Thymus (tissue), 11 donors: ENCODE measurements around the gene GTF2IRD1. TPM values are rescaled to one million over a fixed set of nuclear protein-coding genes. Genes with fewer than 3 reads are reported as not detected.
"Not testable (repeated sequence)": the region's sequence is repeated elsewhere in the genome, so short reads cannot be mapped to it uniquely, and the experiment has no call there.

Experiments
- DNase-seq, 9 donors: peaks; one replicate each; pipeline ENCODE4 v3.0.0-alpha.2; 2013; ENCODE audit warnings: low spot score in 9 of 9, low read depth in 6 of 9, missing footprints in 1 of 9
- H3K27ac ChIP-seq, 2 donors: one replicate each; pipeline ENCODE4 v1.5.1; 2013; ENCODE audit warnings: control low read depth in 1 of 2, low read depth in 1 of 2, low read length in 1 of 2, mild to moderate bottlenecking in 1 of 2, moderate library complexity in 1 of 2
- H3K27me3 ChIP-seq, 2 donors: one replicate each; pipeline ENCODE4 v1.5.1; 2013; ENCODE audit warnings: low read length in 1 of 2; ENCODE audit not compliant: control insufficient read depth in 2 of 2, insufficient read depth in 1 of 2
- H3K36me3 ChIP-seq, 2 donors: one replicate each; pipeline ENCODE4 v1.5.1; 2013; ENCODE audit warnings: low read length in 1 of 2, mild to moderate bottlenecking in 1 of 2, moderate library complexity in 1 of 2; ENCODE audit not compliant: control insufficient read depth in 2 of 2, insufficient read depth in 2 of 2
- H3K4me1 ChIP-seq, 2 donors: one replicate each; pipeline ENCODE4 v1.5.1; 2013; ENCODE audit warnings: low read length in 2 of 2; ENCODE audit not compliant: control insufficient read depth in 2 of 2, insufficient read depth in 2 of 2
- H3K4me3 ChIP-seq, 2 donors: one replicate each; pipeline ENCODE4 v1.5.1; 2013; ENCODE audit warnings: low read length in 2 of 2, control low read depth in 1 of 2, mild to moderate bottlenecking in 1 of 2
- H3K9me3 ChIP-seq, 2 donors: one replicate each; pipeline ENCODE4 v1.5.1; 2013; ENCODE audit warnings: low read length in 1 of 2, mild to moderate bottlenecking in 1 of 2; ENCODE audit not compliant: control insufficient read depth in 2 of 2, insufficient read depth in 1 of 2
- WGBS: extraction: QIAGEN DNeasy Blood & Tissue Kit; methylation state at CpG from one replicate; pipeline ENCODE4 v1.1.7; 2013; 5-methylcytosine and 5-hydroxymethylcytosine counted together
- polyA plus RNA-seq: library from polyadenylated mRNA; stranded (reverse); fragments of 200-250 nt; gene quantifications from one replicate; pipeline ENCODE4 v1.2.3, GENCODE V29; 2013
- total RNA-seq: library from RNA; stranded (reverse); fragments of 120-200 nt; gene quantifications from one replicate; pipeline ENCODE4 v1.2.4, GENCODE V29; 2013
- donor health status: healthy.

Gene GTF2IRD1
- total and polyA plus RNA-seq, 2 donors, result 4.7 to 14.6 TPM

GRCh38 chr7:74493295-74493694 is 39.6 kb downstream of the GTF2IRD1 start:
- no peaks in the 10 kb centered on the region for H3K4me1 ChIP-seq
- no peaks in the 10 kb centered on the region for H3K9me3 ChIP-seq
- no peak for DNase-seq
- no peak overlapping the region for H3K4me3 ChIP-seq
- H3K27ac ChIP-seq, result no peak overlapping the region
- WGBS, result 97% methylated on average over 6 of the region's 6 CpGs
- no peaks in the 10 kb centered on the region for H3K27me3 ChIP-seq
- H3K36me3 ChIP-seq, result no peaks in the 10 kb centered on the region

- 94% methylated on average over 14 of the region's 14 CpGs for WGBS
- no peaks in the 10 kb centered on the region for H3K4me1 ChIP-seq
- no peak for DNase-seq
Measured at GRCh38 chr7:74494076-74494548, 40.4 kb downstream of the GTF2IRD1 start.

GRCh38 chr7:74495112-74496086 is 41.7 kb downstream of the GTF2IRD1 start:
- H3K9me3 ChIP-seq, result no peaks in the 10 kb centered on the region
- H3K36me3 ChIP-seq, result no peaks in the 10 kb centered on the region
- no peaks in the 10 kb centered on the region for H3K27me3 ChIP-seq
- no peak for DNase-seq
- WGBS, result 89% methylated on average over 19 of the region's 19 CpGs
- H3K27ac ChIP-seq, result no peak overlapping the region
- no peaks in the 10 kb centered on the region for H3K4me1 ChIP-seq
- H3K4me3 ChIP-seq, result no peak overlapping the region

More at GRCh38 chr7:74494076-74494548, 40.4 kb downstream of the GTF2IRD1 start:
- no peaks in the 10 kb centered on the region for H3K9me3 ChIP-seq
- H3K27me3 ChIP-seq, result no peaks in the 10 kb centered on the region
- no peak overlapping the region for H3K27ac ChIP-seq
- no peak overlapping the region for H3K4me3 ChIP-seq
- H3K36me3 ChIP-seq, result no peaks in the 10 kb centered on the region

GRCh38 chr7:74496272-74496671 is 42.6 kb downstream of the GTF2IRD1 start:
- no peaks in the 10 kb centered on the region for H3K9me3 ChIP-seq
- H3K27ac ChIP-seq, result no peak overlapping the region
- no peak for DNase-seq
- WGBS, result 89% methylated on average over 6 of the region's 6 CpGs
- H3K4me3 ChIP-seq, result no peak overlapping the region
- H3K36me3 ChIP-seq, result no peaks in the 10 kb centered on the region
- H3K27me3 ChIP-seq, result no peaks in the 10 kb centered on the region
- no peaks in the 10 kb centered on the region for H3K4me1 ChIP-seq

- DNase-seq, H3K27ac ChIP-seq, H3K4me1 ChIP-seq, H3K9me3 ChIP-seq, H3K36me3 ChIP-seq, H3K4me3 ChIP-seq, H3K27me3 ChIP-seq: not testable (repeated sequence)
- WGBS, result 95% methylated on average over 3 of the region's 3 CpGs
Measured at GRCh38 chr7:74496773-74497172, 43.1 kb downstream of the GTF2IRD1 start.

- H3K27ac ChIP-seq, result no peak overlapping the region
Measured at GRCh38 chr7:74498354-74498753, 44.6 kb downstream of the GTF2IRD1 start.

GRCh38 chr7:74498996-74499834 is 45.5 kb downstream of the GTF2IRD1 start:
- 94% methylated on average over 8 of the region's 8 CpGs for WGBS
- Histone ChIP-seq H3K9me3 (no peaks in the 10 kb centered on the region), H3K27me3 (no peaks in the 10 kb centered on the region), H3K4me1 (no peaks in the 10 kb centered on the region), H3K27ac (no peak overlapping the region), H3K36me3 (no peaks in the 10 kb centered on the region), H3K4me3 (no peak overlapping the region)
- DNase-seq, result no peak

More at GRCh38 chr7:74498354-74498753, 44.6 kb downstream of the GTF2IRD1 start:
- Histone ChIP-seq H3K9me3 (no peaks in the 10 kb centered on the region), H3K27me3 (no peaks in the 10 kb centered on the region), H3K36me3 (no peaks in the 10 kb centered on the region), H3K4me1 (no peaks in the 10 kb centered on the region), H3K4me3 (no peak overlapping the region)
- 97% methylated on average over 4 of the region's 4 CpGs for WGBS
- no peak for DNase-seq

- Histone ChIP-seq H3K27ac (no peak overlapping the region), H3K9me3 (no peaks in the 10 kb centered on the region), H3K27me3 (no peaks in the 10 kb centered on the region), H3K4me1 (no peaks in the 10 kb centered on the region), H3K4me3 (no peak overlapping the region), H3K36me3 (no peaks in the 10 kb centered on the region)
- no peak for DNase-seq
- 96% methylated on average over 9 of the region's 9 CpGs for WGBS
Measured at GRCh38 chr7:74499835-74500388, 46.2 kb downstream of the GTF2IRD1 start.
